ENCODE measurements around the gene NPIPB8. TPM values are rescaled to one million over a fixed set of nuclear protein-coding genes. Genes with fewer than 3 reads are reported as not detected.

The NPIPB8 gene
- total and polyA plus RNA-seq, 2 of the 13 experiments (the other 11 are each of a cell fraction or from before 2014, with no cell fraction given) = 0.49 to 2.3 TPM

- TF ChIP-seq RERE (CRISPR knock-in tag; IDR thresholded peaks at IDR 0.05; ENCODE audit: low read depth) = no peak
- no peak for TF ChIP-seq FOXC1 (CRISPR knock-in tag; IDR thresholded peaks at IDR 0.05; ENCODE audit: borderline replicate concordance)
- TF ChIP-seq ZNF263 (CRISPR knock-in tag; IDR thresholded peaks at IDR 0.05) = no peak
- TF ChIP-seq ZNF639 (CRISPR knock-in tag; conservative IDR thresholded peaks at IDR 0.05) = no peak
- no peak for TF ChIP-seq RFX1 (IDR thresholded peaks at IDR 0.05)
- no peak for TF ChIP-seq PHB2 (IDR thresholded peaks at IDR 0.05; ENCODE audit: partially characterized antibody)
- no peak for TF ChIP-seq SMYD3 (CRISPR knock-in tag; IDR thresholded peaks at IDR 0.05)
- TF ChIP-seq HNRNPL (IDR thresholded peaks at IDR 0.05; ENCODE audit: low read depth, low read length) = peak; percentile 75; the same call in 1 of the 2 replicates
- no peak for TF ChIP-seq EHMT2 (IDR thresholded peaks at IDR 0.05; ENCODE audit: borderline replicate concordance, low read depth, low read length)
- TF ChIP-seq ZSCAN20 (CRISPR knock-in tag; IDR thresholded peaks at IDR 0.05; ENCODE audit: borderline replicate concordance) = no peak
- no peak for TF ChIP-seq THAP9 (CRISPR knock-in tag; IDR thresholded peaks at IDR 0.05; ENCODE audit: borderline replicate concordance)
- TF ChIP-seq ZFP90 (CRISPR knock-in tag; IDR thresholded peaks at IDR 0.05; ENCODE audit: borderline replicate concordance) = no peak
- TF ChIP-seq MTF2 (CRISPR knock-in tag; IDR thresholded peaks at IDR 0.05; ENCODE audit: borderline replicate concordance) = no peak
- no peak for TF ChIP-seq HDAC2 (CRISPR knock-in tag; IDR thresholded peaks at IDR 0.05)
- TF ChIP-seq SP140L (CRISPR knock-in tag; IDR thresholded peaks at IDR 0.05; ENCODE audit: borderline replicate concordance) = no peak
These were observed 40.8 kb upstream of the NPIPB8 start, which contains the start of gene SULT1A2 (continued) for GRCh38 chr16:28596840-28597691.

Data from HepG2 (cell line).